HepG2 (cell line): ENCODE measurements around the gene RAD21L1. TPM values are rescaled to one million over a fixed set of nuclear protein-coding genes. Genes with fewer than 3 reads are reported as not detected.

ENCODE experiments used
- ARNT2 ChIP-seq: sonication (generic); formaldehyde crosslinking; IDR thresholded peaks from 2 replicates; pipeline ENCODE4 v1.8.0; 2022; ENCODE audit warnings: mild to moderate bottlenecking, low read depth, missing genetic modification reagents, moderate library complexity
- ATF7 ChIP-seq, 2 experiments: fragments of 450-650 bp in 1 of 2; sonication (generic) in 1 of 2; formaldehyde crosslinking in 1 of 2; IDR thresholded peaks; 2 replicates each; pipeline versions ENCODE4 v1.4.0 to v1.6.1; 2016 to 2020; ENCODE audit warnings: antibody characterized with exemption in 1 of 2, mild to moderate bottlenecking in 1 of 2, missing genetic modification reagents in 1 of 2
- FOXO1 ChIP-seq: sonication (generic); formaldehyde crosslinking; IDR thresholded peaks from 2 replicates; pipeline ENCODE4 v1.4.0; 2020; ENCODE audit warnings: missing genetic modification reagents
- HOXA9 ChIP-seq: sonication (generic); formaldehyde crosslinking; IDR thresholded peaks from 2 replicates; pipeline ENCODE4 v1.8.1; 2022; ENCODE audit warnings: missing genetic modification reagents, mild to moderate bottlenecking, moderate library complexity, borderline replicate concordance
- KDM2A ChIP-seq: sonication (generic); formaldehyde crosslinking; IDR thresholded peaks from 2 replicates; pipeline ENCODE4 v1.4.0; 2020; ENCODE audit warnings: low read depth, missing genetic modification reagents, borderline replicate concordance
- NONO ChIP-seq, 2 experiments: fragments of 450-650 bp in 1 of 2; sonication (generic) in 1 of 2; formaldehyde crosslinking in 1 of 2; IDR thresholded peaks in 1 of 2; conservative IDR thresholded peaks in 1 of 2; 2 replicates each; pipeline versions ENCODE4 v1.6.1 to v1.8.0; 2017 to 2022; ENCODE audit warnings: mild to moderate bottlenecking in 1 of 2, missing genetic modification reagents in 1 of 2, moderate library complexity in 1 of 2
- SKI ChIP-seq: fragments of 450-650 bp; IDR thresholded peaks from one replicate; pipeline ENCODE4 v1.6.1; 2018; ENCODE audit warnings: mild to moderate bottlenecking; ENCODE audit not compliant: partially characterized antibody
- SMAD1 ChIP-seq: sonication (generic); formaldehyde crosslinking; IDR thresholded peaks from 2 replicates; pipeline ENCODE4 v1.4.0; 2020; ENCODE audit warnings: missing genetic modification reagents, low read depth, mild to moderate bottlenecking, borderline replicate concordance
- TCF7 ChIP-seq: sonication (generic); IDR thresholded peaks from 2 replicates; pipeline ENCODE4 v1.6.1; 2016; ENCODE audit warnings: antibody characterized with exemption, low read depth
- TEAD2 ChIP-seq: sonication (generic); formaldehyde crosslinking; IDR thresholded peaks from 2 replicates; pipeline ENCODE4 v1.9.0; 2021; ENCODE audit warnings: missing genetic modification reagents
- YEATS2 ChIP-seq: sonication (generic); formaldehyde crosslinking; IDR thresholded peaks from 2 replicates; pipeline ENCODE4 v1.4.0; 2020; ENCODE audit warnings: missing genetic modification reagents, borderline replicate concordance
- ZBTB20 ChIP-seq: sonication (generic); formaldehyde crosslinking; IDR thresholded peaks from 2 replicates; pipeline ENCODE4 v1.8.1; 2023; ENCODE audit warnings: missing genetic modification reagents, low read depth, mild to moderate bottlenecking, borderline replicate concordance
- ZC3H4 ChIP-seq: sonication (generic); formaldehyde crosslinking; IDR thresholded peaks from 2 replicates; pipeline ENCODE4 v1.4.0; 2020; ENCODE audit warnings: missing genetic modification reagents, borderline replicate concordance
- ZNF230 ChIP-seq: sonication (generic); formaldehyde crosslinking; IDR thresholded peaks from 2 replicates; pipeline ENCODE4 v1.4.0; 2020; ENCODE audit warnings: mild to moderate bottlenecking, missing genetic modification reagents
- ZNF274 ChIP-seq: sonication (generic); formaldehyde crosslinking; IDR thresholded peaks from 2 replicates; pipeline ENCODE4 v1.5.1; 2020; ENCODE audit warnings: mild to moderate bottlenecking, missing genetic modification reagents
- ZNF550 ChIP-seq: sonication (generic); formaldehyde crosslinking; IDR thresholded peaks from 2 replicates; pipeline ENCODE4 v1.4.0; 2020; ENCODE audit warnings: mild to moderate bottlenecking, missing genetic modification reagents, borderline replicate concordance
- ZNF652 ChIP-seq: IDR thresholded peaks from 2 replicates; pipeline ENCODE4 v1.6.1; 2016; ENCODE audit warnings: low read depth, borderline replicate concordance
- ZNF841 ChIP-seq: sonication (generic); formaldehyde crosslinking; IDR thresholded peaks from 2 replicates; pipeline ENCODE4 v1.8.1; 2023; ENCODE audit warnings: missing genetic modification reagents, borderline replicate concordance
- polyA plus RNA-seq, 8 experiments: library from polyadenylated mRNA; depleted of rRNA in 3 of 8; stranded (reverse) in 7 of 8; unstranded in 1 of 8; fragments of >200 nt; fragmentation: Illumina TruSeq in 4 of 8; extraction: Trizol in 4 of 8; gene quantifications; 2 replicates each; pipeline versions ENCODE4 v1.2.1 to v1.2.3, GENCODE V29; 2011 to 2016; ENCODE audit warnings: low read depth in 4 of 8, missing spikeins in 1 of 8, mixed read lengths in 1 of 8; ENCODE audit not compliant: insufficient read depth in 1 of 8
- total RNA-seq, 5 experiments: library from RNA; depleted of rRNA; stranded (reverse); fragments of >200 nt; fragmentation: Illumina TruSeq; extraction: Trizol; gene quantifications; 2 replicates each; pipeline ENCODE4 v1.2.3, GENCODE V29; 2016; ENCODE audit warnings: low read depth in 1 of 5
- TF ChIP-seq, protein P1 (sequence below): sonication (generic); formaldehyde crosslinking; IDR thresholded peaks from 2 replicates; pipeline ENCODE4 v1.8.0; 2023; ENCODE audit warnings: mild to moderate bottlenecking, missing genetic modification reagents
- TF ChIP-seq, protein P2 (sequence below): sonication (generic); formaldehyde crosslinking; IDR thresholded peaks from 2 replicates; pipeline ENCODE4 v1.5.1; 2020; ENCODE audit warnings: mild to moderate bottlenecking, missing genetic modification reagents
- TF ChIP-seq, protein P3 (sequence below): sonication (generic); formaldehyde crosslinking; IDR thresholded peaks from 2 replicates; pipeline ENCODE4 v1.5.0; 2020; ENCODE audit warnings: missing genetic modification reagents
- TF ChIP-seq, protein P4 (sequence below): sonication (generic); formaldehyde crosslinking; IDR thresholded peaks from 2 replicates; pipeline ENCODE4 v1.5.0; 2020; ENCODE audit warnings: mild to moderate bottlenecking, missing genetic modification reagents

Gene RAD21L1
- total and polyA plus RNA-seq, 2 of the 13 experiments (the other 11 are each of a cell fraction or from before 2014, with no cell fraction given), result not detected

DNA sequence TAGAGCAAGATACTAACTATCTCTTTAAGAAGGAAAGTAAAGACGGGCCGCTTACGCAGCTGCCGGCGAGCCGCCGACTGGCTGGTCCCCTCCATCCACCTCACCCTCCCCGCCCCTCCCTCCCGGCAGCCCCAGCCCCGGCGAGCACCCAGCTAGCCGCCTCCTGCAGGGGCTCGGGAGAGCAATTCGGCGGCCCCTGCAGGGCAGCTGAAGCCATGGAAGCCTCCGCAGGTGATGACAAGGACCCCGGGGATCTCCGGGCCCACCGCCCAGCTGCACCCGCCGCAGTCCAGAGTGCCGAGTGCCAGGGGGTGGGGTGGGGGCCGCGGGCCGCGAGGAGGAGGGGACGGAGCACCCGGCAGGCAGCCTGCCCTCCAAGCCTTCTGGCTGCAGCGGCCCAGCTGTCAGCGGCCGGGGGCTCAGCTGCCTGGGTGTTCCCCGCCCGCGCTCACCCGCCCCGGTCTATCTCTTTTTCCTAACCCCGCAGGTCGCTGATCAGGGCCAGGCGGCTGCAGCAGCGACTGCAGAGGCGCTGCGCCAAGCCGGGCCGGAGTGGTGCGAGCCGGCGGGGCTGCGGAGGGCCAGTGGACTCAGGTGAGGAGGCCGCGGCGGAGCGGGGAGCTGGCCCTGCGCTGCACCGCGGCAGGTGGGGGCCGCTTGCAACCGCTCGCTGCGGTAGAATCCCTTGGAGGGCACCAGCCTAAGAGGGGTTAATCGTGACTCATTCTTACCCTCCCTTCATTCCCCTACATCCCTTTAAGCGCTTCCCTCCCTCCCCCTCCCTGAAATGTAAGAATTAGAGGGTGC lies 40.5 kb downstream of the RAD21L1 start, which contains the start of gene SNPH (continued):
- TF ChIP-seq, protein P1, sequence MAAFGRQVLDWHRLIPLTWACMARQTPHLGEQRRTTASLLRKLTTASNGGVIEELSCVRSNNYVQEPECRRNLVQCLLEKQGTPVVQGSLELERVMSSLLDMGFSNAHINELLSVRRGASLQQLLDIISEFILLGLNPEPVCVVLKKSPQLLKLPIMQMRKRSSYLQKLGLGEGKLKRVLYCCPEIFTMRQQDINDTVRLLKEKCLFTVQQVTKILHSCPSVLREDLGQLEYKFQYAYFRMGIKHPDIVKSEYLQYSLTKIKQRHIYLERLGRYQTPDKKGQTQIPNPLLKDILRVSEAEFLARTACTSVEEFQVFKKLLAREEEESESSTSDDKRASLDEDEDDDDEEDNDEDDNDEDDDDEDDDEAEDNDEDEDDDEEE (CRISPR knock-in tag), result no peak
- no peak for TF ChIP-seq ARNT2 (CRISPR knock-in tag)
- TF ChIP-seq, protein P2, sequence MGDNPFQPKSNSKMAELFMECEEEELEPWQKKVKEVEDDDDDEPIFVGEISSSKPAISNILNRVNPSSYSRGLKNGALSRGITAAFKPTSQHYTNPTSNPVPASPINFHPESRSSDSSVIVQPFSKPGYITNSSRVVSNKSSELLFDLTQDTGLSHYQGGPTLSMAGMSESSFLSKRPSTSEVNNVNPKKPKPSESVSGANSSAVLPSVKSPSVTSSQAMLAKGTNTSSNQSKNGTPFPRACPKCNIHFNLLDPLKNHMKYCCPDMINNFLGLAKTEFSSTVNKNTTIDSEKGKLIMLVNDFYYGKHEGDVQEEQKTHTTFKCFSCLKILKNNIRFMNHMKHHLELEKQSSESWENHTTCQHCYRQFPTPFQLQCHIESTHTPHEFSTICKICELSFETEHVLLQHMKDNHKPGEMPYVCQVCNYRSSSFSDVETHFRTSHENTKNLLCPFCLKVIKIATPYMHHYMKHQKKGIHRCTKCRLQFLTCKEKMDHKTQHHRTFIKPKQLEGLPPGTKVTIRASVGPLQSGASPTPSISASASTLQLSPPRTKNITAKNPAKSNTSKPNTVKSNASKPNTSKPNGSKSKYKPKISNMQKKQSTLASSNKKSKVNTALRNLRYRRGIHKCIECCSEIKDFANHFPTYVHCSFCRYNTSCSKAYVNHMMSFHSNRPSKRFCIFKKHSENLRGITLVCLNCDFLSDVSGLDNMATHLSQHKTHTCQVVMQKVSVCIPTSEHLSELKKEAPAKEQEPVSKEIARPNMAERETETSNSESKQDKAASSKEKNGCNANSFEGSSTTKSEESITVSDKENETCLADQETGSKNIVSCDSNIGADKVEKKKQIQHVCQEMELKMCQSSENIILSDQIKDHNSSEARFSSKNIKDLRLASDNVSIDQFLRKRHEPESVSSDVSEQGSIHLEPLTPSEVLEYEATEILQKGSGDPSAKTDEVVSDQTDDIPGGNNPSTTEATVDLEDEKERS (CRISPR knock-in tag), result no peak
- no peak for TF ChIP-seq ZNF230 (CRISPR knock-in tag)
- no peak for TF ChIP-seq ATF7 (IDR thresholded peaks at IDR 0.05)
- TF ChIP-seq ATF7 (CRISPR knock-in tag; IDR thresholded peaks at IDR 0.05), result no peak
- TF ChIP-seq ZNF652, result peak; percentile 87
- no peak for TF ChIP-seq ZC3H4 (CRISPR knock-in tag)
- no peak for TF ChIP-seq SKI
- TF ChIP-seq ZBTB20 (CRISPR knock-in tag), result no peak
- no peak for TF ChIP-seq TEAD2 (CRISPR knock-in tag)
- no peak for TF ChIP-seq TCF7
- TF ChIP-seq, protein P3, sequence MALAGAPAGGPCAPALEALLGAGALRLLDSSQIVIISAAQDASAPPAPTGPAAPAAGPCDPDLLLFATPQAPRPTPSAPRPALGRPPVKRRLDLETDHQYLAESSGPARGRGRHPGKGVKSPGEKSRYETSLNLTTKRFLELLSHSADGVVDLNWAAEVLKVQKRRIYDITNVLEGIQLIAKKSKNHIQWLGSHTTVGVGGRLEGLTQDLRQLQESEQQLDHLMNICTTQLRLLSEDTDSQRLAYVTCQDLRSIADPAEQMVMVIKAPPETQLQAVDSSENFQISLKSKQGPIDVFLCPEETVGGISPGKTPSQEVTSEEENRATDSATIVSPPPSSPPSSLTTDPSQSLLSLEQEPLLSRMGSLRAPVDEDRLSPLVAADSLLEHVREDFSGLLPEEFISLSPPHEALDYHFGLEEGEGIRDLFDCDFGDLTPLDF (CRISPR knock-in tag), result no peak
- TF ChIP-seq, protein P4, sequence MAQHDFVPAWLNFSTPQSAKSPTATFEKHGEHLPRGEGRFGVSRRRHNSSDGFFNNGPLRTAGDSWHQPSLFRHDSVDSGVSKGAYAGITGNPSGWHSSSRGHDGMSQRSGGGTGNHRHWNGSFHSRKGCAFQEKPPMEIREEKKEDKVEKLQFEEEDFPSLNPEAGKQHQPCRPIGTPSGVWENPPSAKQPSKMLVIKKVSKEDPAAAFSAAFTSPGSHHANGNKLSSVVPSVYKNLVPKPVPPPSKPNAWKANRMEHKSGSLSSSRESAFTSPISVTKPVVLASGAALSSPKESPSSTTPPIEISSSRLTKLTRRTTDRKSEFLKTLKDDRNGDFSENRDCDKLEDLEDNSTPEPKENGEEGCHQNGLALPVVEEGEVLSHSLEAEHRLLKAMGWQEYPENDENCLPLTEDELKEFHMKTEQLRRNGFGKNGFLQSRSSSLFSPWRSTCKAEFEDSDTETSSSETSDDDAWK (CRISPR knock-in tag), result no peak
- TF ChIP-seq ZNF550 (CRISPR knock-in tag), result no peak
- TF ChIP-seq YEATS2 (CRISPR knock-in tag), result no peak
- no peak for TF ChIP-seq FOXO1 (CRISPR knock-in tag)
- no peak for TF ChIP-seq ZNF841
- 0 out of 2 replicates have a peak, but pooled peaks have one; percentile 75 for TF ChIP-seq SMAD1 (CRISPR knock-in tag)
- TF ChIP-seq KDM2A (CRISPR knock-in tag), result no peak
- no peak for TF ChIP-seq ZNF274 (CRISPR knock-in tag)
- no peak for TF ChIP-seq NONO (IDR thresholded peaks at IDR 0.05)
- TF ChIP-seq NONO (CRISPR knock-in tag; conservative IDR thresholded peaks at IDR 0.05), result no peak
- no peak for TF ChIP-seq HOXA9 (CRISPR knock-in tag)
